ENCODE measurements around the gene TNPO1. TPM values are rescaled to one million over a fixed set of nuclear protein-coding genes. Genes with fewer than 3 reads are reported as not detected.

TNPO1 gene
- total RNA-seq = 73.9 and 113 TPM in 2 replicates

DNA sequence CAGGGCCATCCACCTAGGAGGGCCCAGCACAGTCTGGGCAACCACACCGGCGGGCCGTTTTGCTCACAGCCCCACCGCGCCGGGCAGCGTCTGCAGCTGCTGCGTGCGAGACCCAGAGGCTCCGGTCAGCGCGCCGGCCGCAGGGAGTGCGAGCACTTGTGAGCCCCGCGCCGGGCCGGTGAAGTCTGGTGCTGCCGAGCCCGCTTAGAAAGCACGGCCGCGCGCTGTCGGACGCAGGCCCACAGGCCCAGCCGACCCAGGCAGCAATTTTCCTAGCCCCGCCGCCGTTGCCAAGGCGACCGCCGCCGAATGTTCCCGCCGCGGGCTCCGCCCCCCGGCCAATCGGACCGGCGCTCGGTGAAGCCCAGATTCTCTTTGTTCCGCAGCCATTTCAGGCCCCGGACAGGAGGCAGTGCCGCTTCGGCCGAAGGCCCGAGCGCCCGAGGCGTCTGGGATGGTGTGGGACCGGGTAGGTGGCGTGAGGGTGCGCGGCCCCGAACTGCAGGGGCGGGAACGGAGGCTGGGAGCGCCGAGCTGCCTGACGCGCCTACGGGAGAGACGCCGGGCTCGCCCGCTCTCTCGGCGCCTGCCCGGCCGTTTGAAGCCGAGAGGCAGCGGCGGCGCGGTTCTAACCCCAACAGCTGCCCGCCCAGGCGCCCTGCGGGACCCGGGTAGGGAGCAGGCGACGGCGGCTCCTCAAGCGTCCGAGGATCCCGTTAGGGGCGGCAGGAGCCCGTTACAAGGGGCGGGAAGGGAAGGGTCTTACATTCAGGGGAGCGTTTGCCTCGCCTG lies at the start of gene TNPO1:
Gene TNPO1 (plus strand): TSS at position 378 of the 792 bp plus-strand sequence. CDS start 77 bp downstream, at position 455.

DNA sequence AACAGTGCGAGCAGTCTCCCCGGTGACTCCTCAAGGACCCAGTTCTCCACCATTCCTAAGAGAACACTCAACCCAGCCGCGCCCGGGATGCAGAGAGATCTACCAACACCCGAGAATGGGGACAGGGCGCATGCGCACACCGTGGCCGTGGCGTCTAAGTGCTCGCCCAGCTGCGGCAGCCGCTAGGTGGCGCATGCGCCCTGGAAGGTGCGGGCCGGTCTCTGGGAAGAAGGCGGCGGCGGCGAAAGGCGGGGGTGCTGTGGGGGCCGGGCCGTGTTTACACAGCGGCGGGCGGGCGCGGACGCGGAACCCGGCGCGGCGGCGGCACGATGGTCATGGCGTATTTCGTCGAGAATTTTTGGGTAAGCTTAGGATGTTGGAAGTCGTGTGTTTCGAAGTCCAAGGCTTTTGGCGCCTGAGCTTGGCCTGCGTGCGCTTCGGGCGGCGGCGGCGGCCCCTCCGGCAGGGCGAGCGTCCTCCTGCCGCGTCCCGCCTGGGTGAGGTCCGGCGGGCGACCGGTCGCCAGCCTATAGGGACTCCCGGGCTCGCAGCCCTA lies 139.4 kb downstream of the TNPO1 start, which contains the start of gene FCHO2:
Gene FCHO2 (plus strand): TSS at position 274 of the 556 bp plus-strand sequence. CDS start 56 bp downstream, at position 330.

Other genes with a start within 250 kb of the TNPO1 start
- gene FCHO2, start 139.4 kb downstream of the TNPO1 start, total RNA-seq = 8.1 and 9.3 TPM in 2 replicates

Data from mesangial cell (primary cell).